GM23338 (cell line): ENCODE results near the gene ING5.

Source experiments
- CREB1 ChIP-seq: fragments of 250-450 bp; sonication (Bioruptor Pico); IDR thresholded peaks from 2 replicates; pipeline ENCODE4 v1.5.0; 2020; ENCODE audit warnings: low read depth, mild to moderate bottlenecking, moderate library complexity
- EZH2 ChIP-seq: fragments of 200-600 bp; sonication (generic); IDR thresholded peaks from one replicate; pipeline ENCODE4 v1.8.0; 2017; ENCODE audit warnings: antibody characterized with exemption, mild to moderate bottlenecking, low read depth; ENCODE audit not compliant: unreplicated experiment
- EZH2phosphoT487 ChIP-seq: fragments of 200-600 bp; sonication (generic); IDR thresholded peaks from one replicate; pipeline ENCODE4 v1.8.1; 2018; ENCODE audit warnings: antibody characterized with exemption; ENCODE audit not compliant: unreplicated experiment
- JUNB ChIP-seq: IDR thresholded peaks from one replicate; pipeline ENCODE4 v1.6.1; 2016; ENCODE audit warnings: antibody characterized with exemption; ENCODE audit not compliant: unreplicated experiment
- NANOG ChIP-seq: IDR thresholded peaks from 2 replicates; pipeline ENCODE4 v1.6.1; 2016; ENCODE audit warnings: antibody characterized with exemption, borderline replicate concordance
- POLR2AphosphoS5 ChIP-seq: IDR thresholded peaks from 2 replicates; pipeline ENCODE4 v1.6.1; 2016; ENCODE audit warnings: antibody characterized with exemption, low read depth
- STAT1 ChIP-seq: IDR thresholded peaks from one replicate; pipeline ENCODE4 v1.6.1; 2016; ENCODE audit warnings: antibody characterized with exemption; ENCODE audit not compliant: unreplicated experiment
- ZNF114 ChIP-seq: fragments of 250-450 bp; sonication (Bioruptor Pico); IDR thresholded peaks from 2 replicates; pipeline ENCODE4 v1.5.0; 2020; ENCODE audit warnings: mild to moderate bottlenecking, moderate library complexity
- ZNF331 ChIP-seq: fragments of 250-450 bp; sonication (Bioruptor Pico); IDR thresholded peaks from 2 replicates; pipeline ENCODE4 v1.5.0; 2020; ENCODE audit warnings: low read depth, mild to moderate bottlenecking, moderate library complexity
- TF ChIP-seq, protein P1 (sequence below), 2 experiments: fragments of 200-600 bp in 1 of 2; sonication (generic) in 1 of 2; conservative IDR thresholded peaks; 2 replicates each; pipeline versions ENCODE4 v1.5.1 to v1.6.1; 2016 to 2017; ENCODE audit warnings: antibody characterized with exemption in 2 of 2, low read depth in 2 of 2, mild to moderate bottlenecking in 2 of 2, moderate library complexity in 1 of 2
- TF ChIP-seq, protein P2 (sequence below): IDR thresholded peaks from one replicate; pipeline ENCODE4 v1.6.1; 2018; ENCODE audit warnings: antibody characterized with exemption; ENCODE audit not compliant: unreplicated experiment
- TF ChIP-seq, protein P3 (sequence below): IDR thresholded peaks from 2 replicates; pipeline ENCODE4 v1.6.1; 2016; ENCODE audit warnings: antibody characterized with exemption
- TF ChIP-seq, protein P4 (sequence below): fragments of 250-450 bp; sonication (Bioruptor Pico); IDR thresholded peaks from 2 replicates; pipeline ENCODE4 v1.5.0; 2020; ENCODE audit warnings: mild to moderate bottlenecking, moderate library complexity

DNA sequence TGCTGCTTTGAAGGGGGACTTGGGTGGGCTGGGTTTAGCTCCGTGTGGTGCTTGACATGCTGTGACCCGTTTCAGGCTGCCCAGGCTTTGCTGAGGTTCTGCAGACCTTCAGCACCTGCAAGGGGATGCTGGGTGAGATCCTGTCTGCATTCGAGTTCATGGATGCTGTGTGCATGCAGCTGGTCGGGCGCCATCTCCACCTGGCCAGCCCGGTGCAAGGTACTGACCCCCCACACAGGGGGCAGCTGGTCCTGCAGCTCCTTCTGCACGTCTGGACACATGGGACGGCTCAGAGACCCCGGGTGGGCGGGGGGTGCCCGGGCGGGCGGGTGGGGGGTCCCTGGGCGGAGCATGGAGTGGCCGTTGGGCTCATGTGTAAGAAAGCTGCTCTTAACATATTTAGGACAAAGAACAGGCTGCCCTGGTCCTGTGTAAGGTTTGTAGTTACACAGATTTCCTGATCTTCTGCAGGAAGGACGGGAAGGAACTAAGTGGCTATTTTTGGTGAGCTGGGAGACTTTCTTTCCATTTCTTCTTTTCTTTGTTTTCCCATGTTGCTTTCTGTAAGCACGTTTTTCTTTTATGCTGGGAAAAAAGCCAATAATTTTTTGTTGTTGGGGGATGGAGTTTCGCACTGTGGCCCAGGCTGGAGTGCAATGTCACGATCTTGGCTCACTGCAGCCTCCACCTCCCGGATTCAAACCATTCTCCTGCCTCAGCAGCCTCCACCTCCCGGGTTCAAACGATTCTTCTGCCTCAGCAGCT is 48.4 kb downstream of the ING5 start:
- TF ChIP-seq EZH2phosphoT487 (no peak), CREB1 (CRISPR knock-in tag) (no peak), EZH2 (no peak), POLR2AphosphoS5 (no peak), ZNF114 (CRISPR knock-in tag) (no peak), JUNB (no peak), NANOG (no peak), STAT1 (no peak), ZNF331 (no peak)
- TF ChIP-seq, protein P1, sequence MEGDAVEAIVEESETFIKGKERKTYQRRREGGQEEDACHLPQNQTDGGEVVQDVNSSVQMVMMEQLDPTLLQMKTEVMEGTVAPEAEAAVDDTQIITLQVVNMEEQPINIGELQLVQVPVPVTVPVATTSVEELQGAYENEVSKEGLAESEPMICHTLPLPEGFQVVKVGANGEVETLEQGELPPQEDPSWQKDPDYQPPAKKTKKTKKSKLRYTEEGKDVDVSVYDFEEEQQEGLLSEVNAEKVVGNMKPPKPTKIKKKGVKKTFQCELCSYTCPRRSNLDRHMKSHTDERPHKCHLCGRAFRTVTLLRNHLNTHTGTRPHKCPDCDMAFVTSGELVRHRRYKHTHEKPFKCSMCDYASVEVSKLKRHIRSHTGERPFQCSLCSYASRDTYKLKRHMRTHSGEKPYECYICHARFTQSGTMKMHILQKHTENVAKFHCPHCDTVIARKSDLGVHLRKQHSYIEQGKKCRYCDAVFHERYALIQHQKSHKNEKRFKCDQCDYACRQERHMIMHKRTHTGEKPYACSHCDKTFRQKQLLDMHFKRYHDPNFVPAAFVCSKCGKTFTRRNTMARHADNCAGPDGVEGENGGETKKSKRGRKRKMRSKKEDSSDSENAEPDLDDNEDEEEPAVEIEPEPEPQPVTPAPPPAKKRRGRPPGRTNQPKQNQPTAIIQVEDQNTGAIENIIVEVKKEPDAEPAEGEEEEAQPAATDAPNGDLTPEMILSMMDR (conservative IDR thresholded peaks at IDR 0.05; ENCODE audit: low read depth in 2 of 2), result no peak
- TF ChIP-seq, protein P2, sequence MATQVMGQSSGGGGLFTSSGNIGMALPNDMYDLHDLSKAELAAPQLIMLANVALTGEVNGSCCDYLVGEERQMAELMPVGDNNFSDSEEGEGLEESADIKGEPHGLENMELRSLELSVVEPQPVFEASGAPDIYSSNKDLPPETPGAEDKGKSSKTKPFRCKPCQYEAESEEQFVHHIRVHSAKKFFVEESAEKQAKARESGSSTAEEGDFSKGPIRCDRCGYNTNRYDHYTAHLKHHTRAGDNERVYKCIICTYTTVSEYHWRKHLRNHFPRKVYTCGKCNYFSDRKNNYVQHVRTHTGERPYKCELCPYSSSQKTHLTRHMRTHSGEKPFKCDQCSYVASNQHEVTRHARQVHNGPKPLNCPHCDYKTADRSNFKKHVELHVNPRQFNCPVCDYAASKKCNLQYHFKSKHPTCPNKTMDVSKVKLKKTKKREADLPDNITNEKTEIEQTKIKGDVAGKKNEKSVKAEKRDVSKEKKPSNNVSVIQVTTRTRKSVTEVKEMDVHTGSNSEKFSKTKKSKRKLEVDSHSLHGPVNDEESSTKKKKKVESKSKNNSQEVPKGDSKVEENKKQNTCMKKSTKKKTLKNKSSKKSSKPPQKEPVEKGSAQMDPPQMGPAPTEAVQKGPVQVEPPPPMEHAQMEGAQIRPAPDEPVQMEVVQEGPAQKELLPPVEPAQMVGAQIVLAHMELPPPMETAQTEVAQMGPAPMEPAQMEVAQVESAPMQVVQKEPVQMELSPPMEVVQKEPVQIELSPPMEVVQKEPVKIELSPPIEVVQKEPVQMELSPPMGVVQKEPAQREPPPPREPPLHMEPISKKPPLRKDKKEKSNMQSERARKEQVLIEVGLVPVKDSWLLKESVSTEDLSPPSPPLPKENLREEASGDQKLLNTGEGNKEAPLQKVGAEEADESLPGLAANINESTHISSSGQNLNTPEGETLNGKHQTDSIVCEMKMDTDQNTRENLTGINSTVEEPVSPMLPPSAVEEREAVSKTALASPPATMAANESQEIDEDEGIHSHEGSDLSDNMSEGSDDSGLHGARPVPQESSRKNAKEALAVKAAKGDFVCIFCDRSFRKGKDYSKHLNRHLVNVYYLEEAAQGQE, result no peak
- TF ChIP-seq, protein P3, sequence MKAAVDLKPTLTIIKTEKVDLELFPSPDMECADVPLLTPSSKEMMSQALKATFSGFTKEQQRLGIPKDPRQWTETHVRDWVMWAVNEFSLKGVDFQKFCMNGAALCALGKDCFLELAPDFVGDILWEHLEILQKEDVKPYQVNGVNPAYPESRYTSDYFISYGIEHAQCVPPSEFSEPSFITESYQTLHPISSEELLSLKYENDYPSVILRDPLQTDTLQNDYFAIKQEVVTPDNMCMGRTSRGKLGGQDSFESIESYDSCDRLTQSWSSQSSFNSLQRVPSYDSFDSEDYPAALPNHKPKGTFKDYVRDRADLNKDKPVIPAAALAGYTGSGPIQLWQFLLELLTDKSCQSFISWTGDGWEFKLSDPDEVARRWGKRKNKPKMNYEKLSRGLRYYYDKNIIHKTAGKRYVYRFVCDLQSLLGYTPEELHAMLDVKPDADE, result no peak
- TF ChIP-seq, protein P4, sequence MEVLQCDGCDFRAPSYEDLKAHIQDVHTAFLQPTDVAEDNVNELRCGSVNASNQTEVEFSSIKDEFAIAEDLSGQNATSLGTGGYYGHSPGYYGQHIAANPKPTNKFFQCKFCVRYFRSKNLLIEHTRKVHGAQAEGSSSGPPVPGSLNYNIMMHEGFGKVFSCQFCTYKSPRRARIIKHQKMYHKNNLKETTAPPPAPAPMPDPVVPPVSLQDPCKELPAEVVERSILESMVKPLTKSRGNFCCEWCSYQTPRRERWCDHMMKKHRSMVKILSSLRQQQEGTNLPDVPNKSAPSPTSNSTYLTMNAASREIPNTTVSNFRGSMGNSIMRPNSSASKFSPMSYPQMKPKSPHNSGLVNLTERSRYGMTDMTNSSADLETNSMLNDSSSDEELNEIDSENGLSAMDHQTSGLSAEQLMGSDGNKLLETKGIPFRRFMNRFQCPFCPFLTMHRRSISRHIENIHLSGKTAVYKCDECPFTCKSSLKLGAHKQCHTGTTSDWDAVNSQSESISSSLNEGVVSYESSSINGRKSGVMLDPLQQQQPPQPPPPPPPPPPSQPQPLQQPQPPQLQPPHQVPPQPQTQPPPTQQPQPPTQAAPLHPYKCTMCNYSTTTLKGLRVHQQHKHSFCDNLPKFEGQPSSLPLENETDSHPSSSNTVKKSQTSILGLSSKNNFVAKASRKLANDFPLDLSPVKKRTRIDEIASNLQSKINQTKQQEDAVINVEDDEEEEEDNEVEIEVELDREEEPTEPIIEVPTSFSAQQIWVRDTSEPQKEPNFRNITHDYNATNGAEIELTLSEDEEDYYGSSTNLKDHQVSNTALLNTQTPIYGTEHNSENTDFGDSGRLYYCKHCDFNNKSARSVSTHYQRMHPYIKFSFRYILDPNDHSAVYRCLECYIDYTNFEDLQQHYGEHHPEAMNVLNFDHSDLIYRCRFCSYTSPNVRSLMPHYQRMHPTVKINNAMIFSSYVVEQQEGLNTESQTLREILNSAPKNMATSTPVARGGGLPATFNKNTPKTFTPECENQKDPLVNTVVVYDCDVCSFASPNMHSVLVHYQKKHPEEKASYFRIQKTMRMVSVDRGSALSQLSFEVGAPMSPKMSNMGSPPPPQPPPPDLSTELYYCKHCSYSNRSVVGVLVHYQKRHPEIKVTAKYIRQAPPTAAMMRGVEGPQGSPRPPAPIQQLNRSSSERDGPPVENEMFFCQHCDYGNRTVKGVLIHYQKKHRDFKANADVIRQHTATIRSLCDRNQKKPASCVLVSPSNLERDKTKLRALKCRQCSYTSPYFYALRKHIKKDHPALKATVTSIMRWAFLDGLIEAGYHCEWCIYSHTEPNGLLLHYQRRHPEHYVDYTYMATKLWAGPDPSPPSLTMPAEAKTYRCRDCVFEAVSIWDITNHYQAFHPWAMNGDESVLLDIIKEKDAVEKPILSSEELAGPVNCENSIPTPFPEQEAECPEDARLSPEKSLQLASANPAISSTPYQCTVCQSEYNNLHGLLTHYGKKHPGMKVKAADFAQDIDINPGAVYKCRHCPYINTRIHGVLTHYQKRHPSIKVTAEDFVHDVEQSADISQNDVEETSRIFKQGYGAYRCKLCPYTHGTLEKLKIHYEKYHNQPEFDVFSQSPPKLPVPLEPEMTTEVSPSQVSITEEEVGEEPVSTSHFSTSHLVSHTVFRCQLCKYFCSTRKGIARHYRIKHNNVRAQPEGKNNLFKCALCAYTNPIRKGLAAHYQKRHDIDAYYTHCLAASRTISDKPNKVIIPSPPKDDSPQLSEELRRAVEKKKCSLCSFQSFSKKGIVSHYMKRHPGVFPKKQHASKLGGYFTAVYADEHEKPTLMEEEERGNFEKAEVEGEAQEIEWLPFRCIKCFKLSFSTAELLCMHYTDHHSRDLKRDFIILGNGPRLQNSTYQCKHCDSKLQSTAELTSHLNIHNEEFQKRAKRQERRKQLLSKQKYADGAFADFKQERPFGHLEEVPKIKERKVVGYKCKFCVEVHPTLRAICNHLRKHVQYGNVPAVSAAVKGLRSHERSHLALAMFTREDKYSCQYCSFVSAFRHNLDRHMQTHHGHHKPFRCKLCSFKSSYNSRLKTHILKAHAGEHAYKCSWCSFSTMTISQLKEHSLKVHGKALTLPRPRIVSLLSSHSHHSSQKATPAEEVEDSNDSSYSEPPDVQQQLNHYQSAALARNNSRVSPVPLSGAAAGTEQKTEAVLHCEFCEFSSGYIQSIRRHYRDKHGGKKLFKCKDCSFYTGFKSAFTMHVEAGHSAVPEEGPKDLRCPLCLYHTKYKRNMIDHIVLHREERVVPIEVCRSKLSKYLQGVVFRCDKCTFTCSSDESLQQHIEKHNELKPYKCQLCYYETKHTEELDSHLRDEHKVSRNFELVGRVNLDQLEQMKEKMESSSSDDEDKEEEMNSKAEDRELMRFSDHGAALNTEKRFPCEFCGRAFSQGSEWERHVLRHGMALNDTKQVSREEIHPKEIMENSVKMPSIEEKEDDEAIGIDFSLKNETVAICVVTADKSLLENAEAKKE (CRISPR knock-in tag), result no peak
